Endothelial cell of umbilical vein (primary cell): ENCODE results near the gene ZYX. TPM values are rescaled to one million over a fixed set of nuclear protein-coding genes. Genes with fewer than 3 reads are reported as not detected.
A peak's percentile ranks its signal among the peaks of the same experiment; 100 is the strongest.

Experiments
- BruUV-seq: library from RNA; stranded (reverse); fragments of 400-500 nt; replicated peaks from 2 replicates; lab custom pipeline; 2021; lab: Mats Ljungman, UMichigan
- CTCF ChIA-PET: fragments of 300-600, 350-600 bp; sonication (Branson Sonifier 250); formaldehyde crosslinking; loops from one replicate; lab custom pipeline; 2021; ENCODE audit warnings: antibody characterized with exemption, inconsistent platforms; lab: Charles Lee
- POLR2A ChIA-PET: fragments of 300-600, 350-600 bp; sonication (Branson Sonifier 250); formaldehyde crosslinking; loops from one replicate; lab custom pipeline; 2021; ENCODE audit warnings: antibody characterized with exemption, inconsistent platforms; lab: Charles Lee
- DNase-seq: peaks from one replicate; pipeline ENCODE4 v3.0.0-alpha.2; 2011; ENCODE audit warnings: low read depth, low spot score
- FAIRE-seq: peaks from 2 replicates; lab custom pipeline; 2011; peaks lifted over from hg19 to GRCh38; lab: Jason Lieb, UNC
- H2AFZ ChIP-seq: 2 replicates; pipeline ENCODE4 v1.6.0; 2012; ENCODE audit warnings: low read depth, low read length, control low read depth, inconsistent platforms
- H3K27ac ChIP-seq: 2 replicates; pipeline ENCODE4 v1.5.1; 2011; ENCODE audit warnings: low read depth, mild to moderate bottlenecking, control low read depth, low read length, moderate library complexity; ENCODE audit not compliant: insufficient read depth
- H3K27me3 ChIP-seq, 2 experiments: 2 replicates each; pipeline versions ENCODE4 v1.6.0 to v1.6.1; 2011; ENCODE audit warnings: low read length in 2 of 2, mixed read lengths in 1 of 2; ENCODE audit not compliant: control insufficient read depth in 2 of 2, insufficient read depth in 2 of 2
- H3K36me3 ChIP-seq, 2 experiments: 2 replicates in 1 of 2; 3 replicates in 1 of 2; pipeline ENCODE4 v1.5.1; 2011; ENCODE audit warnings: low read length in 2 of 2, mild to moderate bottlenecking in 1 of 2, moderate library complexity in 1 of 2; ENCODE audit not compliant: control insufficient read depth in 2 of 2, insufficient read depth in 2 of 2; ENCODE audit errors: extremely low read depth in 1 of 2
- H3K4me1 ChIP-seq: 3 replicates; pipeline ENCODE4 v1.5.1; 2011; ENCODE audit warnings: mild to moderate bottlenecking, low read length; ENCODE audit not compliant: control insufficient read depth, insufficient read depth; ENCODE audit errors: extremely low read depth
- H3K4me2 ChIP-seq: 2 replicates; pipeline ENCODE4 v1.6.1; 2011; ENCODE audit warnings: low read length, control low read depth, mixed read lengths; ENCODE audit not compliant: insufficient read depth
- H3K4me3 ChIP-seq, 3 experiments: fragments of 200-600 bp in 1 of 3; sonication (generic), shearing (Covaris generic) in 1 of 3; replicated peaks in 1 of 3; 2 replicates each; pipeline ENCODE4 v1.5.1; 2011 to 2016; ENCODE audit warnings: control low read depth in 3 of 3, low read length in 3 of 3, mild to moderate bottlenecking in 2 of 3, inconsistent platforms in 1 of 3, low read depth in 1 of 3, moderate library complexity in 1 of 3; ENCODE audit not compliant: insufficient read depth in 1 of 3
- H3K79me2 ChIP-seq: 2 replicates; pipeline ENCODE4 v1.6.0; 2012; ENCODE audit warnings: low read length, inconsistent platforms; ENCODE audit not compliant: control insufficient read depth, insufficient read depth
- H3K9ac ChIP-seq: replicated peaks from 2 replicates; pipeline ENCODE3; 2011; ENCODE audit warnings: low read length, control low read depth; ENCODE audit not compliant: insufficient read depth; ENCODE audit errors: extremely low read depth
- H3K9me1 ChIP-seq: replicated peaks from 3 replicates; pipeline ENCODE4 v1.6.0; 2011; ENCODE audit warnings: mild to moderate bottlenecking, low read length; ENCODE audit not compliant: control insufficient read depth, insufficient read depth; ENCODE audit errors: extremely low read depth
- H3K9me3 ChIP-seq: replicated peaks from 2 replicates; pipeline ENCODE4 v1.5.1; 2012; ENCODE audit warnings: low read length, inconsistent platforms; ENCODE audit not compliant: control insufficient read depth, insufficient read depth
- H4K20me1 ChIP-seq: replicated peaks from 2 replicates; pipeline ENCODE3; 2011; ENCODE audit warnings: mild to moderate bottlenecking, low read length; ENCODE audit not compliant: control insufficient read depth, insufficient read depth; ENCODE audit errors: extremely low read depth
- EZH2 ChIP-seq: IDR thresholded peaks from 2 replicates; pipeline ENCODE4 v1.6.1; 2012; ENCODE audit warnings: borderline replicate concordance, low read depth, mild to moderate bottlenecking, moderate library complexity, low read length, inconsistent platforms; ENCODE audit not compliant: severe bottlenecking
- FOS ChIP-seq: IDR thresholded peaks from 2 replicates; pipeline ENCODE4 v1.6.1; 2011; ENCODE audit warnings: mild to moderate bottlenecking, low read length, moderate library complexity, borderline replicate concordance; ENCODE audit not compliant: insufficient read depth
- GATA2 ChIP-seq: IDR thresholded peaks from 2 replicates; pipeline ENCODE4 v1.7.0; 2011; ENCODE audit warnings: low read depth, mild to moderate bottlenecking, moderate library complexity, mixed read lengths, low read length; ENCODE audit not compliant: insufficient read length, insufficient read depth
- JUN ChIP-seq: IDR thresholded peaks from 2 replicates; pipeline ENCODE4 v1.6.1; 2011; ENCODE audit warnings: borderline replicate concordance, low read depth; ENCODE audit not compliant: insufficient read length, insufficient read depth
- POLR2A ChIP-seq: IDR thresholded peaks from 2 replicates; pipeline ENCODE4 v1.6.1; 2012; ENCODE audit warnings: low read depth, mild to moderate bottlenecking, control low read depth, low read length
- POLR2AphosphoS5 ChIP-seq: IDR thresholded peaks from 2 replicates; pipeline ENCODE4 v1.6.1; 2012; ENCODE audit warnings: low read depth, mild to moderate bottlenecking, control low read depth, low read length, moderate library complexity; ENCODE audit not compliant: insufficient read depth
- dilution Hi-C: fragments of 300-500 bp; cut with MboI; formaldehyde crosslinking; loops from one replicate; pipeline ENCODE4 v1.15.0; 2019; ENCODE audit warnings: low sequenced_read_pairs; ENCODE audit not compliant: extremely low pct_ligation_motif_present
- intact Hi-C: fragments of 100-400 bp; cut with micrococcal nuclease; formaldehyde crosslinking; loops from one replicate; pipeline ENCODE4 v1.10.0; 2022
- polyA plus RNA-seq, 4 experiments: library from polyadenylated mRNA; depleted of rRNA in 3 of 4; stranded (reverse) in 3 of 4; unstranded in 1 of 4; fragments of >200 nt; gene quantifications; 2 replicates each; pipeline versions ENCODE4 v1.2.1 to v1.2.3, GENCODE V29; 2011 to 2012; ENCODE audit warnings: missing spikeins in 1 of 4
- total RNA-seq: library from RNA; stranded (reverse); gene quantifications from 2 replicates; pipeline ENCODE4 v1.2.3, GENCODE V29; 2021
- TF ChIP-seq, protein P1 (sequence below), 2 donors: IDR thresholded peaks; 1 replicate in 1 of 2; 2 replicates in 1 of 2; pipeline ENCODE4 v1.5.1; 2011; ENCODE audit warnings: low read length in 2 of 2, mild to moderate bottlenecking in 2 of 2, moderate library complexity in 2 of 2, control low read depth in 1 of 2, inconsistent platforms in 1 of 2, low read depth in 1 of 2; ENCODE audit not compliant: insufficient read depth in 1 of 2; ENCODE audit errors: extremely low read depth in 1 of 2

The ZYX gene
- total and polyA plus RNA-seq, 2 donors (not counting 3 experiments of a cell fraction or from before 2014, with no cell fraction given): 196 to 545 TPM

- Histone ChIP-seq H4K20me1 (no peaks in the 10 kb centered on the region), H3K9me3 (no peaks in the 10 kb centered on the region), H3K79me2 (no peaks in the 10 kb centered on the region), H3K9ac (no peak overlapping the region), H2AFZ (no peak overlapping the region), H3K4me1 (peaks cover 54% of the 10 kb centered on the region), H3K27me3 (no peaks in the 10 kb centered on the region), H3K9me1 (no peaks in the 10 kb centered on the region), H3K36me3 (peaks cover 6 to 14% of the 10 kb centered on the region in 2 experiments), H3K4me2 (peak overlapping the region; percentile 31), H3K4me3 (no peak overlapping the region), H3K27ac (no peak overlapping the region)
- no TSS peak for BruUV-seq
- TF ChIP-seq JUN (no peak), POLR2A (peak; percentile 10)
- dilution Hi-C loops: loop anchor here (25.0 kb wide), 1 partner anchor 118 kb away; no protein-coding TSS in a partner anchor
- FAIRE-seq (no peak), DNase-seq (no peak)
- POLR2A ChIA-PET: interaction anchor here (0.5 to 1.9 kb wide), 4 partner anchors 10 to 267 kb away, joined by 3 to 17 read pairs (median 5); partner anchors contain the start of gene ZYX
- CTCF ChIA-PET: interaction anchor here (0.9 to 2.3 kb wide), 7 partner anchors 12 to 110 kb away, joined by 3 to 12 read pairs (median 4); no protein-coding TSS in a partner anchor
- intact Hi-C loops: loop anchor here (1.0 to 5.0 kb wide), 4 partner anchors 14 to 587 kb away; no protein-coding TSS in a partner anchor
Observed at GRCh38 chr7:143394777-143395176, 13.6 kb downstream of the ZYX start.

- Histone ChIP-seq H3K9me3 (no peaks in the 10 kb centered on the region), H3K9ac (no peak overlapping the region), H3K36me3 (peaks cover 6 to 7% of the 10 kb centered on the region in 2 experiments), H3K4me2 (peak overlapping the region; percentile 31), H3K79me2 (no peaks in the 10 kb centered on the region), H3K27me3 (no peaks in the 10 kb centered on the region), H4K20me1 (no peaks in the 10 kb centered on the region), H3K4me1 (peaks cover 47% of the 10 kb centered on the region), H3K4me3 (no peak overlapping the region), H3K27ac (no peak overlapping the region), H2AFZ (no peak overlapping the region), H3K9me1 (no peaks in the 10 kb centered on the region)
- FAIRE-seq (peak; percentile 96), DNase-seq (peak; percentile 49)
- ChIA-PET POLR2A (interaction anchor here (0.5 to 1.9 kb wide), 4 partner anchors 11 to 268 kb away, joined by 3 to 17 read pairs (median 5); partner anchors contain the start of gene ZYX), CTCF (interaction anchor here (0.6 to 2.3 kb wide), 16 partner anchors 9 to 341 kb away, joined by 3 to 12 read pairs (median 4); no protein-coding TSS in a partner anchor)
- BruUV-seq: no TSS peak
- TF ChIP-seq FOS: peak; percentile 64
- TF ChIP-seq EZH2: no peak
- TF ChIP-seq POLR2AphosphoS5: peak; percentile 12
- TF ChIP-seq, protein P1, sequence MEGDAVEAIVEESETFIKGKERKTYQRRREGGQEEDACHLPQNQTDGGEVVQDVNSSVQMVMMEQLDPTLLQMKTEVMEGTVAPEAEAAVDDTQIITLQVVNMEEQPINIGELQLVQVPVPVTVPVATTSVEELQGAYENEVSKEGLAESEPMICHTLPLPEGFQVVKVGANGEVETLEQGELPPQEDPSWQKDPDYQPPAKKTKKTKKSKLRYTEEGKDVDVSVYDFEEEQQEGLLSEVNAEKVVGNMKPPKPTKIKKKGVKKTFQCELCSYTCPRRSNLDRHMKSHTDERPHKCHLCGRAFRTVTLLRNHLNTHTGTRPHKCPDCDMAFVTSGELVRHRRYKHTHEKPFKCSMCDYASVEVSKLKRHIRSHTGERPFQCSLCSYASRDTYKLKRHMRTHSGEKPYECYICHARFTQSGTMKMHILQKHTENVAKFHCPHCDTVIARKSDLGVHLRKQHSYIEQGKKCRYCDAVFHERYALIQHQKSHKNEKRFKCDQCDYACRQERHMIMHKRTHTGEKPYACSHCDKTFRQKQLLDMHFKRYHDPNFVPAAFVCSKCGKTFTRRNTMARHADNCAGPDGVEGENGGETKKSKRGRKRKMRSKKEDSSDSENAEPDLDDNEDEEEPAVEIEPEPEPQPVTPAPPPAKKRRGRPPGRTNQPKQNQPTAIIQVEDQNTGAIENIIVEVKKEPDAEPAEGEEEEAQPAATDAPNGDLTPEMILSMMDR (IDR thresholded peaks at IDR 0.05; ENCODE audit: extremely low read depth in 1 of 2, insufficient read depth in 1 of 2, low read depth in 1 of 2, low read length in 2 of 2): peak; percentile 36 to 39
- peak; percentile 76 for TF ChIP-seq GATA2
- TF ChIP-seq JUN: no peak
- dilution Hi-C loops: loop anchor here (25.0 kb wide), 1 partner anchor 117 kb away; no protein-coding TSS in a partner anchor
- intact Hi-C loops: loop anchor here (1.0 kb wide), 3 partner anchors 15 to 105 kb away; no protein-coding TSS in a partner anchor
Observed at GRCh38 chr7:143395187-143396149, 14.3 kb downstream of the ZYX start.
